Activated CD4-positive, alpha-beta T cell treated with anti-CD3 and anti-CD28 coated beads, Interleukin-2, amount 10 ng/mL, durations not matched to agents 7 days and 5 days (primary cell): ENCODE data around the gene FCER1G. TPM values are rescaled to one million over a fixed set of nuclear protein-coding genes. Genes with fewer than 3 reads are reported as not detected.
"Not testable (repeated sequence)": the region's sequence is repeated elsewhere in the genome, so short reads cannot be mapped to it uniquely, and the experiment has no call there.

Experiments
- CTCF ChIA-PET: fragments of 350-600 bp; sonication (Branson Sonifier 250); formaldehyde crosslinking; loops from one replicate; lab custom pipeline; 2021; ENCODE audit warnings: antibody characterized with exemption; lab: Charles Lee
- POLR2A ChIA-PET: fragments of 350-600 bp; sonication (Branson Sonifier 250); formaldehyde crosslinking; loops from one replicate; lab custom pipeline; 2021; ENCODE audit warnings: antibody characterized with exemption; lab: Charles Lee
- DNase-seq: peaks from one replicate; pipeline ENCODE4 v3.0.0-alpha.2; 2020
- H3K27ac Mint-ChIP-seq: one replicate; pipeline ENCODE4 v1.8.0; 2021; ENCODE audit warnings: mild to moderate bottlenecking, moderate library complexity, mixed read lengths
- H3K27me3 Mint-ChIP-seq: one replicate; pipeline ENCODE4 v1.8.0; 2021; ENCODE audit warnings: mixed read lengths
- H3K36me3 Mint-ChIP-seq: one replicate; pipeline ENCODE4 v1.8.0; 2021; ENCODE audit warnings: low read depth, mixed read lengths
- H3K4me1 Mint-ChIP-seq: one replicate; pipeline ENCODE4 v1.8.0; 2021; ENCODE audit warnings: mixed read lengths
- H3K4me3 Mint-ChIP-seq: one replicate; pipeline ENCODE4 v1.8.0; 2021; ENCODE audit warnings: mild to moderate bottlenecking, moderate library complexity, mixed read lengths
- H3K9me3 Mint-ChIP-seq: one replicate; pipeline ENCODE4 v1.8.0; 2021; ENCODE audit warnings: mixed read lengths
- total RNA-seq, 2 experiments: library from RNA; stranded (reverse); gene quantifications; one replicate each; pipeline ENCODE4 v1.2.3, GENCODE V29; 2021

FCER1G gene
- total RNA-seq, 2 experiments from 2014 or later: 1.8 to 3.0 TPM

GRCh38 chr1:161227196-161227871 lies 12.2 kb downstream of the FCER1G start:
- POLR2A ChIA-PET: no interaction called here
- H3K4me3 Mint-ChIP-seq: peak overlapping the region; percentile 95
- CTCF ChIA-PET: interaction anchor here (0.6 to 4.4 kb wide), 15 partner anchors 8 to 691 kb away, joined by 3 to 38 read pairs (median 4); partner anchors contain the start of genes CFAP126, FCER1G and NDUFS2
- no peaks in the 10 kb centered on the region for H3K27me3 Mint-ChIP-seq
- H3K27ac Mint-ChIP-seq: peak overlapping the region; percentile 93
- DNase-seq: peak; percentile 96
- H3K9me3 Mint-ChIP-seq: no peaks in the 10 kb centered on the region
- peaks cover 21% of the 10 kb centered on the region for H3K36me3 Mint-ChIP-seq
- H3K4me1 Mint-ChIP-seq: peaks cover 45% of the 10 kb centered on the region

- Mint-ChIP-seq H3K36me3 (peaks cover 21% of the 10 kb centered on the region), H3K27me3 (no peaks in the 10 kb centered on the region), H3K9me3 (no peaks in the 10 kb centered on the region), H3K4me1 (peaks cover 45% of the 10 kb centered on the region), H3K4me3 (peak overlapping the region; percentile 95), H3K27ac (peak overlapping the region; percentile 84)
- CTCF ChIA-PET: interaction anchor here (0.6 to 4.4 kb wide), 9 partner anchors 17 to 212 kb away, joined by 3 to 38 read pairs (median 4); partner anchors contain the start of gene NDUFS2
- no peak for DNase-seq
- POLR2A ChIA-PET: no interaction called here
Observed at GRCh38 chr1:161228032-161228431, 12.9 kb downstream of the FCER1G start.

GRCh38 chr1:161229896-161230295 lies 14.8 kb downstream of the FCER1G start:
- Mint-ChIP-seq H3K36me3 (peaks cover 21% of the 10 kb centered on the region), H3K9me3 (no peaks in the 10 kb centered on the region), H3K4me3 (no peak overlapping the region), H3K4me1 (peaks cover 40% of the 10 kb centered on the region), H3K27ac (no peak overlapping the region), H3K27me3 (no peaks in the 10 kb centered on the region)
- POLR2A ChIA-PET: no interaction called here
- CTCF ChIA-PET: interaction anchor here (0.6 to 1.5 kb wide), 10 partner anchors 8 to 154 kb away, joined by 3 to 6 read pairs (median 4); partner anchors contain the start of gene NDUFS2
- no peak for DNase-seq

GRCh38 chr1:161230762-161231161 lies 15.7 kb downstream of the FCER1G start:
- no peaks in the 10 kb centered on the region for H3K27me3 Mint-ChIP-seq
- H3K36me3 Mint-ChIP-seq: peaks cover 21% of the 10 kb centered on the region
- H3K4me3 Mint-ChIP-seq: no peak overlapping the region
- no peak overlapping the region for H3K27ac Mint-ChIP-seq
- CTCF ChIA-PET: interaction anchor here (0.7 to 1.5 kb wide), 10 partner anchors 9 to 154 kb away, joined by 3 to 6 read pairs (median 4); partner anchors contain the start of genes NDUFS2 and PCP4L1
- POLR2A ChIA-PET: no interaction called here
- peaks cover 34% of the 10 kb centered on the region for H3K4me1 Mint-ChIP-seq
- no peaks in the 10 kb centered on the region for H3K9me3 Mint-ChIP-seq
- no peak for DNase-seq

GRCh38 chr1:161233102-161233501 lies 18.0 kb downstream of the FCER1G start:
- no peak overlapping the region for H3K4me3 Mint-ChIP-seq
- H3K27ac Mint-ChIP-seq: no peak overlapping the region
- H3K9me3 Mint-ChIP-seq: no peaks in the 10 kb centered on the region
- peaks cover 17% of the 10 kb centered on the region for H3K36me3 Mint-ChIP-seq
- peaks cover 12% of the 10 kb centered on the region for H3K4me1 Mint-ChIP-seq
- no peaks in the 10 kb centered on the region for H3K27me3 Mint-ChIP-seq
- DNase-seq: no peak
- ChIA-PET POLR2A (no interaction called here), CTCF (interaction anchor here (0.8 to 1.3 kb wide), 3 partner anchors 14 to 149 kb away, joined by 3 to 4 read pairs (median 3); no protein-coding TSS in a partner anchor)

GRCh38 chr1:161235957-161236775 lies 21.1 kb downstream of the FCER1G start:
- ChIA-PET CTCF (interaction anchor here (2.0 kb wide), 1 partner anchor 10 kb away, joined by 11 read pairs; the partner anchor contains the start of gene TOMM40L), POLR2A (no interaction called here)
- H3K36me3 Mint-ChIP-seq: no peaks in the 10 kb centered on the region
- H3K4me3 Mint-ChIP-seq: no peak overlapping the region
- H3K27ac Mint-ChIP-seq: no peak overlapping the region
- no peaks in the 10 kb centered on the region for H3K9me3 Mint-ChIP-seq
- no peak for DNase-seq
- H3K4me1 Mint-ChIP-seq: peaks cover 1% of the 10 kb centered on the region
- H3K27me3 Mint-ChIP-seq: peaks cover 6% of the 10 kb centered on the region

- Mint-ChIP-seq H3K27ac (no peak within 1 kb of the TSS), H3K4me3 (no peak within 1 kb of the TSS), H3K9me3 (no peaks in the 10 kb centered on the region), H3K4me1 (no peaks in the 10 kb centered on the region), H3K27me3 (peaks cover 17% of the 10 kb centered on the region), H3K36me3 (no peaks in the 10 kb centered on the region)
- DNase-seq: no peak
- ChIA-PET POLR2A (no interaction called here), CTCF (interaction anchor here (0.6 to 2.7 kb wide), 2 partner anchors 13 to 93 kb away, joined by 3 to 14 read pairs; partner anchors contain the start of gene TOMM40L)
Observed at GRCh38 chr1:161238039-161238473, 23.0 kb downstream of the FCER1G start, which contains the start of gene NR1I3. Gene NR1I3 (minus strand): TSS chr1:161238203. CDS start chr1:161236565, 1,638 bp downstream.

- POLR2A ChIA-PET: no interaction called here
- Mint-ChIP-seq H3K36me3 (no peaks in the 10 kb centered on the region), H3K9me3 (no peaks in the 10 kb centered on the region), H3K27ac (no peak overlapping the region), H3K4me3 (no peak overlapping the region), H3K4me1 (no peaks in the 10 kb centered on the region), H3K27me3 (peaks cover 20% of the 10 kb centered on the region)
- DNase-seq: no peak
- CTCF ChIA-PET: no interaction called here
Observed at GRCh38 chr1:161241682-161242081, 26.6 kb downstream of the FCER1G start.

- Mint-ChIP-seq H3K9me3 (no peaks in the 10 kb centered on the region), H3K27ac (no peak overlapping the region), H3K4me3 (no peak overlapping the region), H3K4me1 (no peaks in the 10 kb centered on the region), H3K27me3 (peaks cover 23% of the 10 kb centered on the region), H3K36me3 (no peaks in the 10 kb centered on the region)
- POLR2A ChIA-PET: no interaction called here
- CTCF ChIA-PET: interaction anchor here (0.5 kb wide), 1 partner anchor 16 kb away, joined by 4 read pairs; the partner anchor contains the start of gene PCP4L1
- no peak for DNase-seq
Observed at GRCh38 chr1:161242313-161242712, 27.2 kb downstream of the FCER1G start.

- Mint-ChIP-seq H3K9me3 (peaks cover 3% of the 10 kb centered on the region), H3K4me1 (no peaks in the 10 kb centered on the region), H3K36me3 (no peaks in the 10 kb centered on the region), H3K27ac (no peak overlapping the region), H3K4me3 (no peak overlapping the region), H3K27me3 (peaks cover 23% of the 10 kb centered on the region)
- CTCF ChIA-PET: interaction anchor here (2.6 kb wide), 1 partner anchor 19 kb away, joined by 14 read pairs; the partner anchor contains the start of gene TOMM40L
- DNase-seq: no peak
- POLR2A ChIA-PET: no interaction called here
Observed at GRCh38 chr1:161244888-161245287, 29.8 kb downstream of the FCER1G start.

GRCh38 chr1:161250100-161250499 lies 35.0 kb downstream of the FCER1G start:
- POLR2A ChIA-PET, H3K36me3 Mint-ChIP-seq, H3K4me3 Mint-ChIP-seq, H3K27ac Mint-ChIP-seq, H3K27me3 Mint-ChIP-seq, H3K9me3 Mint-ChIP-seq, DNase-seq, H3K4me1 Mint-ChIP-seq: not testable (repeated sequence)
- CTCF ChIA-PET: interaction anchor here (1.5 to 4.4 kb wide), 3 partner anchors 9 to 24 kb away, joined by 3 to 21 read pairs (median 5); partner anchors contain the start of genes PCP4L1 and TOMM40L

- H3K27me3 Mint-ChIP-seq: peaks cover 12% of the 10 kb centered on the region
- no peak overlapping the region for H3K27ac Mint-ChIP-seq
- H3K36me3 Mint-ChIP-seq: no peaks in the 10 kb centered on the region
- CTCF ChIA-PET: interaction anchor here (1.5 to 4.4 kb wide), 3 partner anchors 8 to 25 kb away, joined by 3 to 21 read pairs (median 5); partner anchors contain the start of genes PCP4L1 and TOMM40L
- no peaks in the 10 kb centered on the region for H3K4me1 Mint-ChIP-seq
- DNase-seq: no peak
- POLR2A ChIA-PET: no interaction called here
- no peak overlapping the region for H3K4me3 Mint-ChIP-seq
- peaks cover 8% of the 10 kb centered on the region for H3K9me3 Mint-ChIP-seq
Observed at GRCh38 chr1:161250829-161251228, 35.7 kb downstream of the FCER1G start.
